ENCODE measurements around the gene S100A16. TPM values are rescaled to one million over a fixed set of nuclear protein-coding genes. Genes with fewer than 3 reads are reported as not detected.
A peak's percentile ranks its signal among the peaks of the same experiment; 100 is the strongest.

S100A16 gene
- total and polyA plus RNA-seq, 9 of the 15 experiments (the other 6 are each of a cell fraction or from before 2014, with no cell fraction given): 1.6 to 6.9 (median 4.3) TPM

- TF ChIP-seq, protein P1, sequence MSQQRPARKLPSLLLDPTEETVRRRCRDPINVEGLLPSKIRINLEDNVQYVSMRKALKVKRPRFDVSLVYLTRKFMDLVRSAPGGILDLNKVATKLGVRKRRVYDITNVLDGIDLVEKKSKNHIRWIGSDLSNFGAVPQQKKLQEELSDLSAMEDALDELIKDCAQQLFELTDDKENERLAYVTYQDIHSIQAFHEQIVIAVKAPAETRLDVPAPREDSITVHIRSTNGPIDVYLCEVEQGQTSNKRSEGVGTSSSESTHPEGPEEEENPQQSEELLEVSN (IDR thresholded peaks at IDR 0.05; ENCODE audit: borderline replicate concordance in 1 of 2, extremely low read depth in 1 of 2, insufficient read depth in 1 of 2, insufficient read length in 1 of 2, low read depth in 1 of 2, low read length in 1 of 2, poor library complexity in 1 of 2, severe bottlenecking in 1 of 2): peak in 1 of 2 experiments; percentile 46
- TF ChIP-seq CREM (IDR thresholded peaks at IDR 0.05; ENCODE audit: low read depth) (peak; percentile 11; the same call in 1 of the 2 replicates), RBM39 (optimal IDR thresholded peaks at IDR 0.05; ENCODE audit: low read depth, low read length) (peak; percentile 22), BDP1 (IDR thresholded peaks at IDR 0.05; ENCODE audit: insufficient read depth, insufficient read length) (no peak), HDAC1 (IDR thresholded peaks at IDR 0.05) (peak in 1 of 2 experiments; percentile 42; a peak in 1 of 4 replicates), BRF1 (IDR thresholded peaks at IDR 0.05; ENCODE audit: borderline replicate concordance, extremely low read depth, insufficient read length) (no peak), ZNF24 (IDR thresholded peaks at IDR 0.05) (no peak), NCOA2 (IDR thresholded peaks at IDR 0.05; ENCODE audit: partially characterized antibody in 2 of 2) (no peak), RBBP5 (IDR thresholded peaks at IDR 0.05; ENCODE audit: borderline replicate concordance, insufficient read depth, low read length, poor library complexity, severe bottlenecking) (peak; percentile 18), STAT5A (IDR thresholded peaks at IDR 0.05; ENCODE audit: borderline replicate concordance, low read length) (no peak), CSDE1 (IDR thresholded peaks at IDR 0.05) (no peak), TAF1 (IDR thresholded peaks at IDR 0.05; ENCODE audit: control insufficient read depth, extremely low read depth, insufficient read depth, low read length, severe bottlenecking) (peak; percentile 68), MAFF (IDR thresholded peaks at IDR 0.05; ENCODE audit: low read length) (no peak), FOXJ2 (tag; IDR thresholded peaks at IDR 0.05) (no peak), ZSCAN32 (CRISPR knock-in tag; IDR thresholded peaks at IDR 0.05) (0 out of 2 replicates have a peak, but pooled peaks have one; percentile 46), POLR2A (conservative IDR thresholded peaks at IDR 0.05) (peak; percentile 92), BMI1 (IDR thresholded peaks at IDR 0.05; ENCODE audit: low read length) (no peak), ZBTB7A (IDR thresholded peaks at IDR 0.05; ENCODE audit: borderline replicate concordance, control insufficient read depth, low read depth, low read length) (0 out of 2 replicates have a peak, but pooled peaks have one; percentile 53)
- TF ChIP-seq, protein P2, sequence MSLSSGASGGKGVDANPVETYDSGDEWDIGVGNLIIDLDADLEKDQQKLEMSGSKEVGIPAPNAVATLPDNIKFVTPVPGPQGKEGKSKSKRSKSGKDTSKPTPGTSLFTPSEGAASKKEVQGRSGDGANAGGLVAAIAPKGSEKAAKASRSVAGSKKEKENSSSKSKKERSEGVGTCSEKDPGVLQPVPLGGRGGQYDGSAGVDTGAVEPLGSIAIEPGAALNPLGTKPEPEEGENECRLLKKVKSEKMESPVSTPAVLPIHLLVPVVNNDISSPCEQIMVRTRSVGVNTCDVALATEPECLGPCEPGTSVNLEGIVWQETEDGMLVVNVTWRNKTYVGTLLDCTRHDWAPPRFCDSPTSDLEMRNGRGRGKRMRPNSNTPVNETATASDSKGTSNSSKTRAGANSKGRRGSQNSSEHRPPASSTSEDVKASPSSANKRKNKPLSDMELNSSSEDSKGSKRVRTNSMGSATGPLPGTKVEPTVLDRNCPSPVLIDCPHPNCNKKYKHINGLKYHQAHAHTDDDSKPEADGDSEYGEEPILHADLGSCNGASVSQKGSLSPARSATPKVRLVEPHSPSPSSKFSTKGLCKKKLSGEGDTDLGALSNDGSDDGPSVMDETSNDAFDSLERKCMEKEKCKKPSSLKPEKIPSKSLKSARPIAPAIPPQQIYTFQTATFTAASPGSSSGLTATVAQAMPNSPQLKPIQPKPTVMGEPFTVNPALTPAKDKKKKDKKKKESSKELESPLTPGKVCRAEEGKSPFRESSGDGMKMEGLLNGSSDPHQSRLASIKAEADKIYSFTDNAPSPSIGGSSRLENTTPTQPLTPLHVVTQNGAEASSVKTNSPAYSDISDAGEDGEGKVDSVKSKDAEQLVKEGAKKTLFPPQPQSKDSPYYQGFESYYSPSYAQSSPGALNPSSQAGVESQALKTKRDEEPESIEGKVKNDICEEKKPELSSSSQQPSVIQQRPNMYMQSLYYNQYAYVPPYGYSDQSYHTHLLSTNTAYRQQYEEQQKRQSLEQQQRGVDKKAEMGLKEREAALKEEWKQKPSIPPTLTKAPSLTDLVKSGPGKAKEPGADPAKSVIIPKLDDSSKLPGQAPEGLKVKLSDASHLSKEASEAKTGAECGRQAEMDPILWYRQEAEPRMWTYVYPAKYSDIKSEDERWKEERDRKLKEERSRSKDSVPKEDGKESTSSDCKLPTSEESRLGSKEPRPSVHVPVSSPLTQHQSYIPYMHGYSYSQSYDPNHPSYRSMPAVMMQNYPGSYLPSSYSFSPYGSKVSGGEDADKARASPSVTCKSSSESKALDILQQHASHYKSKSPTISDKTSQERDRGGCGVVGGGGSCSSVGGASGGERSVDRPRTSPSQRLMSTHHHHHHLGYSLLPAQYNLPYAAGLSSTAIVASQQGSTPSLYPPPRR (CRISPR knock-in tag; IDR thresholded peaks at IDR 0.05; ENCODE audit: borderline replicate concordance): 0 out of 2 replicates have a peak, but pooled peaks have one; percentile 37
- TF ChIP-seq, protein P3, sequence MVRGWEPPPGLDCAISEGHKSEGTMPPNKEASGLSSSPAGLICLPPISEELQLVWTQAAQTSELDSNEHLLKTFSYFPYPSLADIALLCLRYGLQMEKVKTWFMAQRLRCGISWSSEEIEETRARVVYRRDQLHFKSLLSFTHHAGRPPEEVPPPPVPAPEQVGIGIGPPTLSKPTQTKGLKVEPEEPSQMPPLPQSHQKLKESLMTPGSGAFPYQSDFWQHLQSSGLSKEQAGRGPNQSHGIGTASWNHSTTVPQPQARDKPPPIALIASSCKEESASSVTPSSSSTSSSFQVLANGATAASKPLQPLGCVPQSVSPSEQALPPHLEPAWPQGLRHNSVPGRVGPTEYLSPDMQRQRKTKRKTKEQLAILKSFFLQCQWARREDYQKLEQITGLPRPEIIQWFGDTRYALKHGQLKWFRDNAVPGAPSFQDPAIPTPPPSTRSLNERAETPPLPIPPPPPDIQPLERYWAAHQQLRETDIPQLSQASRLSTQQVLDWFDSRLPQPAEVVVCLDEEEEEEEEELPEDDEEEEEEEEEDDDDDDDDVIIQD (CRISPR knock-in tag; IDR thresholded peaks at IDR 0.05): no peak
These were observed 14.2 kb upstream of the S100A16 start, which contains the start of gene S100A13 (continued) for GRCh38 chr1:153626904-153627714.

Measured in K562 (cell line).